ENCODE data around the gene PFDN1.

GRCh38 chr5:140224658-140225057 is 78.2 kb downstream of the PFDN1 start:
- TF ChIP-seq EZH2 (IDR thresholded peaks at IDR 0.05) (no peak), POLR2AphosphoS5 (IDR thresholded peaks at IDR 0.05; ENCODE audit: borderline replicate concordance, low read depth, low read length) (no peak), FOXP2 (optimal IDR thresholded peaks at IDR 0.05; ENCODE audit: control extremely low read depth, extremely low read length, insufficient read depth) (no peak)
